ENCODE results near the gene CDK6.

GRCh38 chr7:92809397-92809759, 27.0 kb downstream of the CDK6 start:
- TF ChIP-seq, protein P1, sequence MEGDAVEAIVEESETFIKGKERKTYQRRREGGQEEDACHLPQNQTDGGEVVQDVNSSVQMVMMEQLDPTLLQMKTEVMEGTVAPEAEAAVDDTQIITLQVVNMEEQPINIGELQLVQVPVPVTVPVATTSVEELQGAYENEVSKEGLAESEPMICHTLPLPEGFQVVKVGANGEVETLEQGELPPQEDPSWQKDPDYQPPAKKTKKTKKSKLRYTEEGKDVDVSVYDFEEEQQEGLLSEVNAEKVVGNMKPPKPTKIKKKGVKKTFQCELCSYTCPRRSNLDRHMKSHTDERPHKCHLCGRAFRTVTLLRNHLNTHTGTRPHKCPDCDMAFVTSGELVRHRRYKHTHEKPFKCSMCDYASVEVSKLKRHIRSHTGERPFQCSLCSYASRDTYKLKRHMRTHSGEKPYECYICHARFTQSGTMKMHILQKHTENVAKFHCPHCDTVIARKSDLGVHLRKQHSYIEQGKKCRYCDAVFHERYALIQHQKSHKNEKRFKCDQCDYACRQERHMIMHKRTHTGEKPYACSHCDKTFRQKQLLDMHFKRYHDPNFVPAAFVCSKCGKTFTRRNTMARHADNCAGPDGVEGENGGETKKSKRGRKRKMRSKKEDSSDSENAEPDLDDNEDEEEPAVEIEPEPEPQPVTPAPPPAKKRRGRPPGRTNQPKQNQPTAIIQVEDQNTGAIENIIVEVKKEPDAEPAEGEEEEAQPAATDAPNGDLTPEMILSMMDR (IDR thresholded peaks at IDR 0.05 in 4 of 5, conservative IDR thresholded peaks at IDR 0.05 in 1 of 5): no peak
- TF ChIP-seq POLR2A (IDR thresholded peaks at IDR 0.05): no peak
